Activated CD4-positive, alpha-beta T cell treated with anti-CD3 and anti-CD28 coated beads, Interleukin-2, amount 50 U/mL, for 16 hours (primary cell): ENCODE results near the gene NANP.
A peak's percentile ranks its signal among the peaks of the same experiment; 100 is the strongest.
"Not testable (repeated sequence)": the region's sequence is repeated elsewhere in the genome, so short reads cannot be mapped to it uniquely, and the experiment has no call there.

Source experiments
- DNase-seq: peaks from one replicate; pipeline ENCODE4 v3.0.0-alpha.2; 2020

NANP gene

DNA sequence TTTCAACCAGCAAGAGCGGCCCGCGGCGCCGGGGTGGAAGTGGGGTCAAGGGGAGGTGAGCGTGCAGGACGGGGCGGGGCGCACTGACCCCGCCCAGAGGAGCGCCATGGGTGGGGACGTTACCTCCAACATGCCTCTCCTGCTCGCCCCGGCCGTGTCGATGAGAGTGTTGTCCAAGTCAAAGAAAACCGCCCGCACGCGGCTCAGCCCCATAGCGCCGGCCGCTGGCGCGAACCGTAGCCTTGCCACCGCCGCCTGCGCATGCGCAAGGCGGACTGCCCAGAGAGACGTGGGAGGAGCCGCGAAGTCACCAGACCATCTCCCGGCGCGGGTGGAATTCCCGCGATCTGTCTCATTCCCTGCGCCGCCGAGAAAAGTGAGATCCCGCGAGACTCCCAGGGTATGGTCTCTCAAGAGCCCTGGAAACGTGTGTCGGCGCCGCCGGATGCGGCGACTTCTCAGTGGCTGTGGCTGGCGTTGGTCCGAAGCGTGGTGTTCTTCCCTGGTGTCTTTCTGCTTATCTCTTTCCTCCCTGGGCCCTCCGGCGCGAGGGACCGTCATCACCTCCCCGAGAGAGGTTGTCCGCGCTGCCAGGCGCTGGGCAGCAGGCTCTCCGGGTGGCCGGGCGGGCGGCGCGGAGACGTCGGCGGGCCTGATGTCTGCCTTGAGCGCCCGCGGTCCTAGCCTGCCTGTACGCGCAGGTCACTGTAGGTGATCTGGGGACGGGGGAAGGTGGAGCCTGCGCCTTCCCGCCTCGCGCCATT is at the start of gene NANP:
NANP (minus strand) TSS at position 279 of the 764 bp plus-strand sequence; CDS start at position 213, 66 bp downstream.
- peak; percentile 96 for DNase-seq

- DNase-seq: no peak
These were observed 48.9 kb upstream of the NANP start for GRCh38 chr20:25672659-25673235.

DNA sequence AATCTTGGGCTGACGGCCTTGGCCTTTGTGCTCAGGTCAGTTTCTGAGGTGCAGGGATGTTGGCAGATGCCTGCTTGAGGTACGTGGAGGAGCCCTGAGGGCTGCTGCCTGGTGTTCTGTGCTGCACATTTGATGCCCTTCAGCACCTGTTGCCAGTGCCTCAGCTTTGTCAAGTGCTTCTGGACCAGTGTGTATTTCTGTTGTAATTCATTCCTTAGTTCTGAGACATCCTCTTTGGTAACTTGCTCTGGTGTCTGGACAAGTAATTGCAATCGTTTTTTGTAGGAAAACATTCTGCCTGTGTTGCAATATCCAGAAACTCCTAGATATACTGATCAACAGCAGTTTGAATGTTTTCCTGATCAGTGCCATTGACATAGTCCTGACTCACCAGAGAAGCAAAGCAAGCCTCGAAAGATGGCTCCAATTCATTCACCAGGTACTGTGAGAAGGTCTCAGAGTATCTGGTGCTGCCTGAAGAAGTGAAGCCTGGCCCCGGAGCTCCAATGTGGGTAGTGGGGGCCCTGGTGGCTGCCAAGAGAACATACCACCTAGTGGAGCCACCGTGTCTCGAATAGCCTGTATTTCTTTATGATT is 46.1 kb upstream of the NANP start:
- no peak for DNase-seq

GRCh38 chr20:25668446-25668845 is 44.6 kb upstream of the NANP start:
- no peak for DNase-seq

DNA sequence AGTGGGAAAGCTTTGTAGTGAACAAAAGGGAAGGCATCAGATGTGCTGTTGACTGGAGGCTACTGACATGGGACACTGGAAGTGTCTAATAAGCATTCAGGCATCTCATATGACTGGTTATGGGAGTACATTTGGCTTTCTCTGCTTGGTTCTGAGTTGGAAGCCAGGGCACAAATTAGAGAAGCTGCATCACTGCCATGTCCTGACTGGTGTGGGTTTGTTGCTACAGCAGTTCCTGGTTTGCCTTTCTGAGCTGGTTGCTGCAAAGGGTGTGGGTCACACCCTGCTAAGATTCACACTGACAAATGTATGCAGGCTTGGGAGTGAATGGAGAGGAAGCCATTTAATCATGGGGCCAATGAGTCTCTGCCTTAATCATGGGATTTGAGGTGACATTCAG is 36.2 kb upstream of the NANP start:
- no peak for DNase-seq

DNA sequence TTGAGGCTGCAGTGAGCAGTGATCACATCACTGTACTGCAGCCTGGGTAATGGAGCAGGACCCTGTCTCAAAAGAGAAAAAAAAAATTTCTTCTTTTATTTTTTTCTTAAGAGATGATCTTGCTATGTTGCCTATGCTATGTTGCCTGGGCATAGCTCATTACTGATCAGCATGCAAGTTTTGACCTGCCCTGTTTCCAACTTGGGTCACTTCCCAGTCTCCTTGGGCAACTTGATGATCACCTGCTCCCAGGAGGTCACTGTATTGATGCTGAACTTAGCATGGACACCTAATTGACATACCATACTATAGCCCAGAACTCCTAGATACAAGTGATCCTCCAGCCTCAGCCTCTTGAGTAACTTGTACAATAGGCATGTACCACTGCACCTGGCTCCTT is 30.7 kb upstream of the NANP start:
- DNase-seq: no peak

- DNase-seq: not testable (repeated sequence)
These were observed 29.1 kb upstream of the NANP start for GRCh38 chr20:25652866-25653265.

GRCh38 chr20:25644814-25645213 is 21.0 kb upstream of the NANP start:
- DNase-seq: no peak

DNA sequence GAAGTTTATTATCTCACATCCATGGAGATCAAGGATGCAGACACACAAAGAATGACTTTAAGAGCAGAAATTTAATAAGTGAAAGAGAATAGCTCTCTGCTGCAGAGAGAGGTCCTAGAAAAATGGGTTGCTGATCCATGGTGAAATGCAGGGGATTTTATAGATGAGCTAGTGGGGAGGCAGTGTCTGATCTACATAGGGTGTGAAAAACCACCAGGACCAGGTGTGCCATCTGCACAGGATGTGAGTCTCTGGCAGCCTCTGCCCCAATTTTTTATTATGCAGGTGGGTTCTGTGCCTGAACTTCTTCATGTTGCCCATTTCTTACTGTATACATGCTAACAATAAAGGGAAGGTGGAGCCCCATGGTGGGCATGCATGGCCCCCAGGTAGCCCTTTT is 19.9 kb upstream of the NANP start:
- DNase-seq: no peak

DNA sequence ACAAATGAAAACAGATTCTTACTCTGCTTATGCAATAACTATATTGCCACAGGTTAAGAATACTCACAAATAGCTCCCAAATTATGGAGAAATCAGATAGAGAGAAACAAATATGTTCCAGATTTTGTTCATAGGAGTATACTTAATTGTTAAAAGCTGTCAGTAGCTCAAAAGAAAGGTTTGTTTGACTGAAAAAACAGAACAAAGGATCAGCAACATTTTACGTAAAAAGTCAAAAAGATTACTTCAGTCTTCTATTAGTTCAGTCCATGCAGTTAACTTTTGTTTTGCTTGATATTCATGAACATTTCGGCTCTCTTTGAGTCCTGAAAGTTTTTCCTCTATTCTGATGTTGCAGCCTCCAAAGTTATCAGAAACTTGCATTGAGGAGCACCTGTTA is 13.4 kb upstream of the NANP start:
- DNase-seq: no peak

- no peak for DNase-seq
These were observed 9.4 kb upstream of the NANP start for GRCh38 chr20:25632940-25633790.

DNA sequence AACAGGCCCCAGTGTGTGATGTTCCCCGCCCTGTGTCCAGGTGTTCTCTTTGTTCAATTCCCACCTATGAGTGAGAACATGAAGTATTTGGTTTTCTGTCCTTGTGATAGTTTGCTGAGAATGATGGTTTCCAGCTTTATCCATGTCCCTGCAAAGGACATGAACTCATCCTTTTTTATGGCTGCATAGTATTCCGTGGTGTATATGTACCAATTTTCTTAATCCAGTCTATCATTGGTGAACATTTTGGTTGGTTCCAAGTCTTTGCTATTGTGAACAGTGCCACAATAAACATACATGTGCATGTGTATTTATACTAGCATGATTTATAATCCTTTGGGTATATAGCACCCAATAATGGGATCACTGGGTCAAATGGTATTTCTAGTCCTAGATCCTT is 6.8 kb upstream of the NANP start:
- not testable (repeated sequence) for DNase-seq

- DNase-seq: peak; percentile 20
These were observed 6.1 kb upstream of the NANP start for GRCh38 chr20:25629816-25630499.

- DNase-seq: no peak
These were observed 3.0 kb upstream of the NANP start for GRCh38 chr20:25626779-25627178.

GRCh38 chr20:25624500-25624939 is 706 bp upstream of the NANP start:
- no peak for DNase-seq

DNA sequence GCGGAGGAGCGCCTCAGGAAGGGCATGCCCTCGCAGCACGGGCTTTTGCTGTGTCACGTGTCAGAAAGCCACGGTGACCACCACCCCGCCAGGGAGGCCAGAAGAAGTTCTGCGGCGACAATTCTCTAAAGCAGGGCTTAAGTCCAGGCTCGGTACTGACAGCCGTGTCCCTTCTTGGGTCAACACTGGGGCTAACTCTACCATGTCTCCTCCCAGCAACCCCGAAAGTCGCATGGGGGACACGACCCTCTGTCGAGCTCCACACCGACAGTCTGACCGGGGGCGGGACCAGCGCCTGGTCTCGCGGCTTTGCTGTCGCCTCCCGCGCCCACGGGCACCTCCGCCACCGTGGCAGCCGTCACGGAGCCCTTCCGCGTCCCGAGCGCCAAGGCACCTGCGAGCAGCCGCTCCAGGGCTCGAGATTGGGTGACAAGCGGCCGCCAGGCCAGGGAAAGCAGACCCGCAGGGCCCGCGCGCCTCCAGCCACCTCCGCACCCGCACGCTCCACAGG is 534 bp downstream of the NANP start:
- DNase-seq: peak; percentile 21

- no peak for DNase-seq
These were observed 1.2 kb downstream of the NANP start for GRCh38 chr20:25622450-25623224.

- DNase-seq: no peak
These were observed 1.8 kb downstream of the NANP start for GRCh38 chr20:25622049-25622448.

DNA sequence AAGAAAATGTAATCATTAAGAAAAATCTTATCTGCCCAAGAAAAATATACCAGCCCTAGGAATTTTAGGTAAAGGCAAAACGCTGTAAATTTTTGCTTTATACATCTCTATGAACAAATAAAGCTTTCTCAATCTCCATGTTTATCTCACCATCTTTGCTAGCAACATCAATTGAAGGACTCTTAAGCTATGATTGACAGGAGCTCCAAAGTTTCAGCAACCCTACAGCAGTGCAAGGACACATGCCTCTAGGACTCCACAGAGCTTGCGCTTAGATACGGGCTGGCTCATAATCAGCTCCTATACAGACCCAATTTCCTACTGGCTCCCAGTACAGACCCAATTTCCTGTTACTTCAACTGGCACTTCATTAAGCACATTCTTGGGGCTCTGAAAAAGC is 4.3 kb downstream of the NANP start:
- no peak for DNase-seq

DNA sequence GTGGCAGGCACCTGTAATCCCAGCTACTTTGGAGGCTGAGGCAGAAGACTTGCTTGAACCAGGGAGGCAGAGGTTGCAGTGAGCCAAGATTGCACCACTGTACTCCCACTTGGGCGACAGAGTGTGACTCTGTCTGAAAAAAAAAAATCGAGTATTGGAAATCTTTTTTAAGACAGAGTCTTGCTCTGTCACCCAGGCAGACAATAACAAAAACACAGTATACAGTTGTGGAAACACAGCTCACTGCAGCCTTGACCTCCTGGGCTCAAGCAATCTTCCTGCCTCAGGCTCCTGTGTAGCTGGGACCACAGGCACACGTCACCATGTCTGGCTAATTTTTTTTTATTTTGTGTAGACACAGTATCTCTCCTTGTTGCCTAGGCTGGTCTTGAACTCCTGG is 15.0 kb downstream of the NANP start:
- DNase-seq: no peak

GRCh38 chr20:25606094-25606695 is 17.6 kb downstream of the NANP start:
- no peak for DNase-seq
